SK-N-SH (cell line): Measurements from ENCODE around the gene THADA. TPM values are rescaled to one million over a fixed set of nuclear protein-coding genes. Genes with fewer than 3 reads are reported as not detected.

Experiments used
- CTCF ChIA-PET: fragments of 300-600, 350-600 bp; formaldehyde crosslinking; extraction: SDS; loops from one replicate; lab custom pipeline; 2021; lab: Yijun Ruan, JAX
- POLR2A ChIA-PET: fragments of 350-600 bp; sonication (Branson Sonifier 250); formaldehyde crosslinking; extraction: SDS; loops from one replicate; lab custom pipeline; 2020; ENCODE audit warnings: antibody characterized with exemption, inconsistent platforms; lab: Yijun Ruan, JAX
- DNase-seq: peaks from one replicate; pipeline ENCODE4 v3.0.0; 2012
- H2AFZ ChIP-seq: fragments of 200-600 bp; sonication (generic); 2 replicates; pipeline ENCODE4 v1.8.1; 2016; ENCODE audit warnings: antibody characterized with exemption, mild to moderate bottlenecking, low read depth
- H3F3A ChIP-seq: fragments of 200-600 bp; sonication (generic); replicated peaks from 2 replicates; pipeline ENCODE3; 2016; ENCODE audit warnings: antibody characterized with exemption, mild to moderate bottlenecking; ENCODE audit not compliant: insufficient read depth
- H3K27ac ChIP-seq, 2 experiments: fragments of 200-500 bp in 1 of 2; fragments of 200-600 bp in 1 of 2; sonication (Bioruptor generic) in 1 of 2; sonication (generic), shearing (Covaris generic) in 1 of 2; 2 replicates each; pipeline versions ENCODE4 v1.5.1 to v1.6.1; 2014 to 2016; ENCODE audit warnings: low read depth in 2 of 2, inconsistent platforms in 1 of 2, low read length in 1 of 2, mild to moderate bottlenecking in 1 of 2, mixed read lengths in 1 of 2
- H3K27me3 ChIP-seq: fragments of 200-600 bp; sonication (generic), shearing (Covaris generic); 2 replicates; pipeline ENCODE4 v1.6.1; 2016; ENCODE audit warnings: mixed run types; ENCODE audit not compliant: insufficient read depth
- H3K36me3 ChIP-seq, 2 experiments: fragments of 200-500 bp in 1 of 2; fragments of 200-600 bp in 1 of 2; sonication (Bioruptor generic) in 1 of 2; sonication (generic) in 1 of 2; replicated peaks in 1 of 2; 2 replicates each; pipeline versions ENCODE3 to v1.5.1; 2014 to 2016; ENCODE audit warnings: low read length in 1 of 2, mild to moderate bottlenecking in 1 of 2; ENCODE audit not compliant: insufficient read depth in 2 of 2, control insufficient read depth in 1 of 2
- H3K4me1 ChIP-seq, 2 experiments: fragments of 200-500 bp in 1 of 2; fragments of 200-600 bp in 1 of 2; sonication (Bioruptor generic) in 1 of 2; sonication (generic), shearing (Covaris generic) in 1 of 2; 2 replicates each; pipeline versions ENCODE4 v1.5.1 to v1.6.1; 2014 to 2016; ENCODE audit warnings: low read depth in 1 of 2, low read length in 1 of 2, mixed run types in 1 of 2; ENCODE audit not compliant: insufficient read depth in 2 of 2, control insufficient read depth in 1 of 2
- H3K4me2 ChIP-seq: fragments of 200-600 bp; sonication (generic), shearing (Covaris generic); 2 replicates; pipeline ENCODE4 v1.6.1; 2017; ENCODE audit warnings: mixed run types
- H3K4me3 ChIP-seq, 2 experiments: fragments of 200-500 bp in 1 of 2; fragments of 200-600 bp in 1 of 2; sonication (Bioruptor generic) in 1 of 2; sonication (generic), shearing (Covaris generic) in 1 of 2; 2 replicates each; pipeline versions ENCODE4 v1.5.1 to v1.8.1; 2014 to 2016; ENCODE audit warnings: low read depth in 2 of 2, inconsistent platforms in 1 of 2, low read length in 1 of 2, mild to moderate bottlenecking in 1 of 2, mixed read lengths in 1 of 2, moderate library complexity in 1 of 2
- H3K79me2 ChIP-seq: fragments of 200-600 bp; sonication (generic); 2 replicates; pipeline ENCODE4 v1.8.1; 2017; ENCODE audit warnings: mild to moderate bottlenecking; ENCODE audit not compliant: insufficient read depth
- H3K9ac ChIP-seq: fragments of 200-600 bp; sonication (generic); 2 replicates; pipeline ENCODE4 v1.6.1; 2017; ENCODE audit warnings: mixed run types
- H3K9me2 ChIP-seq: fragments of 200-600 bp; sonication (generic); 2 replicates; pipeline ENCODE4 v1.6.1; 2017; ENCODE audit warnings: mixed run types
- H3K9me3 ChIP-seq: fragments of 200-600 bp; sonication (generic); 2 replicates; pipeline ENCODE4 v1.6.1; 2017; ENCODE audit warnings: mixed run types, mild to moderate bottlenecking, moderate library complexity
- H4K20me1 ChIP-seq: fragments of 200-600 bp; sonication (generic); 2 replicates; pipeline ENCODE4 v1.6.1; 2017; ENCODE audit warnings: mild to moderate bottlenecking, mixed run types; ENCODE audit not compliant: insufficient read depth
- CTCF ChIP-seq: fragments of 200-600 bp; sonication (generic); IDR thresholded peaks from 2 replicates; pipeline ENCODE4 v1.6.1; 2017; ENCODE audit warnings: antibody characterized with exemption, mild to moderate bottlenecking, moderate library complexity
- EP300 ChIP-seq, 2 experiments: IDR thresholded peaks; 2 replicates each; pipeline versions ENCODE4 v1.4.0 to v1.6.1; 2012; ENCODE audit warnings: borderline replicate concordance in 1 of 2, low read depth in 1 of 2, low read length in 1 of 2
- FOXM1 ChIP-seq: IDR thresholded peaks from 2 replicates; pipeline ENCODE4 v1.4.0; 2012; ENCODE audit warnings: low read depth, mild to moderate bottlenecking
- MEF2A ChIP-seq: IDR thresholded peaks from 2 replicates; pipeline ENCODE4 v1.4.0; 2012; ENCODE audit warnings: low read depth, borderline replicate concordance
- PBX3 ChIP-seq: IDR thresholded peaks from 2 replicates; pipeline ENCODE4; 2012
- RAD21 ChIP-seq: IDR thresholded peaks from 2 replicates; pipeline ENCODE4 v1.6.1; 2012; ENCODE audit warnings: mild to moderate bottlenecking, low read length
- TAF1 ChIP-seq: IDR thresholded peaks from 2 replicates; pipeline ENCODE4 v1.6.1; 2012; ENCODE audit warnings: low read depth, mild to moderate bottlenecking, low read length, moderate library complexity, borderline replicate concordance
- TEAD4 ChIP-seq: IDR thresholded peaks from 2 replicates; pipeline ENCODE4 v1.4.0; 2012; ENCODE audit warnings: mild to moderate bottlenecking, borderline replicate concordance; ENCODE audit not compliant: insufficient read depth
- WGBS: methylation state at CpG from one replicate; pipeline ENCODE4 v1.1.6; 2017; ENCODE audit warnings: low lambda C conversion rate; 5-methylcytosine and 5-hydroxymethylcytosine counted together
- polyA plus RNA-seq, 3 experiments: library from polyadenylated mRNA; depleted of rRNA; stranded (reverse); fragments of >200 nt; gene quantifications; 2 replicates each; pipeline ENCODE4 v1.2.3, GENCODE V29; 2012

Gene THADA
- polyA plus RNA-seq, 1 of the 3 experiments (the other 2 are of a cell fraction) = 25.6 TPM

DNA sequence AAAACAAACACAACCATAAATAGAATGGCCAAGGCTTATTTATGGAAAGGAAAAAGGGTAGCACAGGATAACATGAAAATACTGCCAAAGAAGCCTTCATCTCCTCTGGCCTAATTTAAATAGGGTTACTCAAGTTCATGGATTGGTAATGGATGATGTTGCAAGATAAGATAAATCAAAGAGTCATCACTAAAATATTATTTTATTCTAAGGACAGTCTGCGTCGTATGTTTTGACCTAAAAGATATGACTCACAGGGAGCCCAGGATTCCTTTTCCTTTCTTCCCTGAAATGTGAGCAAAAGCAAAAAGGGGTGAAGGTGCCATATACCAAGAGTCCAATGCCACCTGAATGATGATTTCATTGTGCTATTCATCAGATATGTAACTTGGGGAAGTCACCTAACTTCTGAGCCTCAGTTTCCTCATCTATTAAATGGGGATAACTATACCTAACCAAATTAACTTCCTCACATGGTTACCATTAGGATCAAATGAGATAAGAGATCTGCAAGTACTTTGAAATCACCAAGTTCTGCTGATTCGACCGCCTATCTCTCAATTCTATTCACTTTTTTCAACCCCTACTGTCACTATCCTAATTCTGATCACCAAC is 137.7 kb downstream of the THADA start (continued):
- TF ChIP-seq PBX3 = peak; percentile 84
- TF ChIP-seq FOXM1 = peak; percentile 53; the same call in 1 of the 2 replicates
- TF ChIP-seq MEF2A = peak; percentile 80
- TF ChIP-seq, all 33 proteins: peak for 12

DNA sequence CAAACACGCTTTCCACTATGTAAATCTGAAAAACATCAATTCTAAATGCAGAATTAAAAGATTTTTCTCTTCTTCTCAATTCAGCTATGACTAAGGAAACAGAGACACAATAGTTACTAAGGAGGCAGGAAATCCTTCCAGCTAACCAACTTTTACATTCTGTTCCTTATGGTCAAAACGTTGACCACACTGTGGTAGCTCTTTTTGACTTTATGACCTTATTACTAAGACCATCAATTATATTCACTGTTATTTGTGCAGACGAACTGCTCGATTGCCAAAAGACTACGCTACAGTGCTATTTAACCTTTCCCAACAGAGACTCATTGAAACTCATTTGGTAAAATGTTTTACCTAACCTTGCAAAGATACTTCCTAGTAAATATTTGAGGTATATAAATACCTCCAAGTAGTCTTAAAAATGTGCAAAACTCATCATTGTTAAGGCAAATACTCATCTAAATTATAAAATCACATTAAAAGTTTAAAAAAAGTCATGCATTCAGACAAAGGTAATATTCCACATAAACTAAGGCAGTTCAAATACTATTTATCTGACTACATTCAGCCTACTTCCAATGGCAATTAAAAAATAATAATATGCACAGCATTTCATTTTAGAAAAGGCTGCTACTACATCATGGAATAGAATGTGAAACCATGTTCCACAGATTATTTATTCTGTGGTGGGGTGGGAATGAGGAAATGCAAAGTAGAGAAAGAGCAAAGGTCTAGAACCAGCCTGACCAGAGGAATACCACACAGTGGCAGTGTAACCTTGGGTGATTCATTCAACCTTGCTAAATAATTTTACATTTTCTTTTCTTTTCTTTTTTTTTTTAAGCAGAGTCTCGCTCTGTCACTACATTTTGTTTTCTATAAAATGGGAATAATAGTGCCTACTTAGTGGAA is 139.9 kb downstream of the THADA start:
- H3K27me3 ChIP-seq = no peaks in the 10 kb centered on the region
- no peaks in the 10 kb centered on the region for H3K79me2 ChIP-seq
- H3K27ac ChIP-seq = no peak overlapping the region
- H3K36me3 ChIP-seq = no peaks in the 10 kb centered on the region
- H3F3A ChIP-seq = peaks cover 26% of the 10 kb centered on the region
- H3K4me3 ChIP-seq = no peak overlapping the region
- H3K9ac ChIP-seq = no peak overlapping the region
- CTCF ChIA-PET = interaction anchor here (1.1 to 1.9 kb wide), 4 partner anchors 10 to 28 kb away, joined by 4 to 12 read pairs (median 6); no protein-coding TSS in a partner anchor
- H2AFZ ChIP-seq = no peak overlapping the region
- H3K4me2 ChIP-seq = no peak overlapping the region
- TF ChIP-seq TAF1 = no peak
- TF ChIP-seq EP300 (IDR thresholded peaks at IDR 0.05; ENCODE audit: borderline replicate concordance in 1 of 2, low read depth in 1 of 2, low read length in 1 of 2) = no peak
- no peak for TF ChIP-seq TEAD4
- TF ChIP-seq PBX3 = no peak
- no peak; the same call in 1 of the 2 replicates for TF ChIP-seq CTCF
- TF ChIP-seq RAD21 = peak; percentile 20; the same call in 1 of the 2 replicates
- TF ChIP-seq, all 33 proteins: peak for 1
- Histone ChIP-seq H3K4me1 (peaks cover 6 to 45% of the 10 kb centered on the region in 2 experiments; a peak in 3 of 4 replicates), H4K20me1 (no peaks in the 10 kb centered on the region), H3K9me3 (no peaks in the 10 kb centered on the region), H3K9me2 (no peaks in the 10 kb centered on the region)
- POLR2A ChIA-PET = interaction anchor here (0.6 kb wide), 1 partner anchor 110 kb away, joined by 3 read pairs; no protein-coding TSS in a partner anchor
- no peak for DNase-seq
- 80% methylated on average over 6 of the region's 6 CpGs for WGBS
